Stimulated activated CD4-positive, alpha-beta T cell treated with anti-CD3 and anti-CD28 coated beads, Interleukin-15, amount 100 ng/mL, for 48 hours (primary cell): ENCODE results near the gene ZNF521.

Experiments used
- DNase-seq, 2 donors: peaks; one replicate each; pipeline ENCODE4 v3.0.0-alpha.2; 2020; ENCODE audit warnings: low read depth in 2 of 2

Gene ZNF521

DNA sequence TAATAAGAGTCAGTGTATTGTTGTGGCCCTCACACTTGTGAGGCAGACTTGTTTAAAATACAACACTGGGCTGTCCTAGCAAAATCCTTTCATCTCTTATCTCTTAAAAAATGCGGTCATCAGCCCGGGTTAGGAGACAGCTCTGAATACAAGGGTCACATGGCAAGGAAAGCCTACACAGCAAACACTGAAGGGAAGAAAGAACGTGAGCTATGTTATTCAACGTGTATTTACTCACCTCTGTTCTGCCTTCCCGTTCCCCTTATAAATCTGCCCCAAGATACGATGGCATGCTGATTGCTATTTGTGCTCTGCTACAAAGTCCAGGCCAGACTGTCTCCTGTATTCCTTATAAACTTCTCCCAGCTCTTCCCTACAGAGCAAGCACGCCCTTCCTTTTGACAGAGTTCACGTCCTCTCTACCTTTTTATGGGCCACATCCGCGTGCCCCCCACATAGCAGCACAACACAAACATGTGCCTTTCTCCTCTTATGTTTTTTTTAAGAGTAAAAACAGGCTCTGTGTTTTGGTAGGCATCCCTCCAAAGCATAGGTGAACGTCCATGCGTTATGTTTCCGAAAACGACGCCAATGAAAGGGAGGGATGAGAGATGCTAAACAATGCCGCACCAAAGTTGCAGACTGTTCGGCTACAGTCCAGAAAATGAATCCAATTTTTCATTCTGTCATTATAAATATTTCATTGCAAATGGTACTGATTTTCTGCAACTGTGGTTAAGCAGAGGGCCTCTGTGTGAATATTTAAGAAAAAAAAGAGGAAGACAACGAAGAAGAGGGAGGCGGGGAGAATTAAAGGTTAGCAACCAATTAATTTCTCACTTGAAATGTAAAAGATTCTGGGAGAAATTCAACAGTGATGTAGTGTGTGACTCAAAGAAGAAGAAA is 274.7 kb downstream of the ZNF521 start:
- no peak for DNase-seq

DNA sequence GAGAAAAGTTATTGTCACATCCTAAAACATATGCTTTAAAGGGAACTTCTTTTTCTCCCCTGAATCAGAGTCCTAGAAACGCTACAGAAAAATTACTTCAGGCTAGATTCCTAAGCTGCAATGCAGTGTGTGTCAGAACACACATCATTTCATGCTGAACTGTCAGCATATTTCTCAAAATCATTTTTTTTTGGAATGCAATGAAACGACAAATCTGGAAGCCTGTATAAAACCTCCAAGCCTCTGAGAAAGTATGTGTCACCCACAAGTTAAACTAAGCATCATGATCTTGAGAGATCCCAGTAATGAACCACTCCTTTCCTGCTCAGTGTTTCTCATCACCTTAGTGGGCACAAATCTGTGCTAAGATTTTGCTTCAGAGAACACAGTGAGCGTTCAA is 276.2 kb downstream of the ZNF521 start:
- DNase-seq = no peak

- no peak for DNase-seq
Observed at GRCh38 chr18:25075331-25075730, 276.6 kb downstream of the ZNF521 start.

- no peak for DNase-seq
Observed at GRCh38 chr18:25074925-25075324, 277.0 kb downstream of the ZNF521 start.

DNA sequence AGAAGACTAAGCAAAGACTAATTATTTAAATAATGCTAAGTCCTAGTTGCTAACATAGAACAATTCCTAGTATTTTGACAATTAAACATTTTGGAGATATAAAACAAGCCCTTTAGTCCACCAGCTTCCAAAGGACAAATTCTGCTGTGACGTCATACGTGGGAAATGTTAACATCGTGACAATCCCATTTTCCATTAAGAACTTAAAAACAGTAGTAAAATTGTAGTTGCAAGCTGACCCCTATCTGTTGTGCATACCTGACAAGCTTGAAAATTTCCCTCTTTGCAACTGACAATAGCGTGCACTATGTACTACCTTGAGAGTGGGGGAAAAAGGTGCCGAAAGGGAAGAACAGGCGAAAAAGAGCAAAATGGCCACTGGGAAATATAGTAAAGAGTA is 279.8 kb downstream of the ZNF521 start:
- no peak for DNase-seq

DNA sequence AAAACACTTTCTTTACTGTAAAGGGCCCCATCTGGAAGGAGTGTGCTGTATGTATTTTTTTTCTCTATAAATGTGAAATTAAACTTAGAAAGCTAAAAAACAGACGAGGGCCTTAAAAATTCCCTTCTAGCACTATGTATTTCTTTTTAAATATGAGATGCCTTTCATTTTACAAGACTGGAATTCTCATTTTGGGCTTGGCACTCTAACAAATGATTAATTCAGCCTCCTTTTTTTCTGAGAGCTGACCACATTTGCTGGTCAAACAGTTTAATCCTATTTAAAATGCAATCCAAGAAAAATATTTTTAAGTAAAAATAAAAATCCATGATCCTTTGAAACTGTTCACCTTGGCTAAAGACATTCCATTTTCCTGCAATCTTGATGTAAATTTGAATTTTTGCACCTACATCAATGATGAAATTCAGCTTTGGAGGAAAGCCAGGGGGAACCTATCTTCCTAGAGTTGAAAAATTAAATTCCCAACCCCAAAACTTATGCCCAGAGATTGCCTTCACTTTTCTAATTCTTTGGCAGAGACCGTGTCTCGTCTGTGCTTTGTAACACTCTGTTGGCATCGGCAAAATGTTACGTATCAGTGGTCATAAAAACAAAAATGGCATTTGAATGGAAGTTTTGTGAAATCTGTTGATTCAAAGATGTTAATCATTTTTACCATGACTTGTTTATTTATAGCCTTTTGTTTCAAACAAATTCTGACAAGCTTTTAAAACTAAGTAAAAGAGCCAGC is 284.5 kb downstream of the ZNF521 start:
- DNase-seq = no peak

DNA sequence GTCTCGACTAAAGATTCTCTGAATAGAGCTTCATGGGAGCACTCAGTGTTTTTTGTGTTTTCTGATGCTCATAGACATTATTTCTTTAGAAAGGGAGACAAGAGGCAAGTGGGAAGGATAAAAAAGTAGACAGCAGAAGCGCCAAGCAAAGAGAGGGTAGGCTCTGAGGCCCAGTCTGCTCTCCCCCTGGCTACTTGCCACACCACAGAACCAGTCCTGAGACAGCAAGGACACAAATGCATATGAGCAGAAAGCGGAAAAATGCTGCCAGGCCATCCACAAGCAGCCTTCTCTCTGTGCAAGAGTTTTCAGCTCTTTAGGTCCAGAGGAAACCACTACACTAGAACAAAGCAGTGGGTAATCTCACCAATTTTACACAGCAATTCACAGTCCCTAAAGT is 285.4 kb downstream of the ZNF521 start:
- no peak for DNase-seq

DNA sequence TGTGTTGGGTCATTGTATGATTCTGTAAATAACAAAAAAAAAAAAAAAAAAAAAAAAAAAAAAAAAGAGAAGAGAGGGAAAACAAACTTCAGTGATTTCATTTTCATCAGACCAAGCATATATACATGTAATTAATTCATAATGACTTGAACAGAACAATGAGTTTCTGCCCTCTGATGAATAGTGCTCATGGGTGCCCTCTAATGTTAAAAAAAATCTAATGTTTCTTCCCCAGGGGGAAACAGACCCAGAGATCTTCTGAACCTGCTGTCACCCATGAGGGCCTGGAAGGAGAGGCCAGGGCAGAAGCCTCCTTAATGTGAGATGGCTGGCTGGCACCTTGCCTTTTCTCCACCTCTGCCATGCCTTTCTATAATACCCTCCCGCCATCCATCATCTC is 289.2 kb downstream of the ZNF521 start:
- no peak for DNase-seq

GRCh38 chr18:25061395-25061794 is 290.6 kb downstream of the ZNF521 start:
- no peak for DNase-seq

DNA sequence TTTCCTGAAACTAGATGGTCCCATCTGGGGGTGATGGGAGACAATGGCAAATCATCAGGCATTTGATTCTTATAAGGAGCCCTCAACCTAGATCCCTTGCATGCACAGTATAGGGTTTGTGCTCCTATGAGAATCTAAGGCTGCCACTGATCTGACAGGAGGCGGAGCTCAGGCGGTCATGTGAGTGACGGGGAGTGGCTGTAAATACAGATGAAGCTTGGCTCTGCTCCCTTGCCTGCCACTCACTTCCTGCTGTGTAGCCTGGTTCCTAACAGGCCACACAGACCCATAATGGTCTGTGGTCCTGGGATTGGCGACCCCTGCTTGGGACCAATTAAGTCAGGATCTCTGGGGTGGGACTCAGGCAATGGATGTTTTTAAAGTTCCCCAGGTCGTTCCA is 293.4 kb downstream of the ZNF521 start:
- DNase-seq = no peak

GRCh38 chr18:25057491-25058050 is 294.4 kb downstream of the ZNF521 start:
- no peak for DNase-seq

- DNase-seq = no peak
Observed at GRCh38 chr18:25056429-25056828, 295.5 kb downstream of the ZNF521 start.

DNA sequence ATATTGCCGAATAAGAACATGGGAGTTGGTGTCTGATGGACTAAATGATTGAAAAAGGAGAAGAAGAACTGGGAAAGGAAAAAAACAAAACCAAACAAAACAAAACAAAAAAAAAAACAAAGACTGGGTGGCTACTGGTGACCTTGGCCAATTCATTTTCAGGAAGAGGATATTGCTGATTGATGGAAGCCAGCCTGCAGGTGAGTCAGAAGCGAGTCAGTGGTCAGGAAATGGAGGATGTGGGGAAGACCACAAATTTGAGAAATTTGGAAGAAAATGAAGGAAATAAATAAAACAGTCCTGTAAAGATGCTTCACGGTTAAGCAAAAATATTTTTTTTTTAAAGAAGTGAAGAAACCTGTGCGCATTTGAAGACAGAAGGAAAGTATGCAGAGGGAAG is 296.9 kb downstream of the ZNF521 start:
- no peak for DNase-seq

DNA sequence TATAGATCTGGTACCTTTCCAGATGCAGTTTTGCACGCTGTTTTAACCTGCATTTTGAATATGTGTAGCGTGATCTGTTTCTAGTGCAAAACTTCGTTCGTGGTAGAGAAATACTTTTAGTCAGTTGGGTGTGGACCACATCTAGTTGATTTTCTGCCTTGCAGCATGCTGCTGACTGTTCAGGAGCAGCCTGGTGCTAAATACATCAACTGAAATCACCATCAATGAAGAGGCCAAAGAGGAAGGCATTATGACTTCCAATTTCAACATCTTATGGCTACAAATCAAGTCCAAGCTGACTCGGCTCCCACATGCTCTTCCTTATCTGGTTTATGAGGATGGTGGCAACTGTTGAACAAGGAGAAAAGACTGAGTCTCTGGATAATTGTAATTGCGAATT is 298.5 kb downstream of the ZNF521 start:
- DNase-seq = no peak

DNA sequence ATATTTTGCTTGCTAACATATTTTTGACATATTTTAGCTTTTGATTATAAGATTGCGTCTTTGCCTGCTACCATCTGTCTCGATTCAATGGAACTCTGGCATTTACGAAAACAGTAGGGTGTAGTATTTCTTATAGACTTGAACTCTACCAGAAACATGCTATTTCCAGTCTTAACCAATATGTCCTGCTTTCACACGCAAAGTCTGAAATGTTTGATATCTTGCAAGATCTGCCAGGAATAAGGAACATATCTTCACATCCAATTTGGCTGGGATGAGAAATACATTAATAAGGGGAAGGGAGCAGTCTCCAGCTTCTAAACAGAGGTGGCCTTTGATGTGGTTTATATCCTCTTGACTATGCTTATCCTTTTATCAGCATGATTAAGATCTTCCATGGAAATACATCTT is 299.4 kb downstream of the ZNF521 start:
- no peak for DNase-seq

GRCh38 chr18:25050605-25051004 is 301.4 kb downstream of the ZNF521 start:
- DNase-seq = no peak

- no peak for DNase-seq
Observed at GRCh38 chr18:25047983-25048382, 304.0 kb downstream of the ZNF521 start.

DNA sequence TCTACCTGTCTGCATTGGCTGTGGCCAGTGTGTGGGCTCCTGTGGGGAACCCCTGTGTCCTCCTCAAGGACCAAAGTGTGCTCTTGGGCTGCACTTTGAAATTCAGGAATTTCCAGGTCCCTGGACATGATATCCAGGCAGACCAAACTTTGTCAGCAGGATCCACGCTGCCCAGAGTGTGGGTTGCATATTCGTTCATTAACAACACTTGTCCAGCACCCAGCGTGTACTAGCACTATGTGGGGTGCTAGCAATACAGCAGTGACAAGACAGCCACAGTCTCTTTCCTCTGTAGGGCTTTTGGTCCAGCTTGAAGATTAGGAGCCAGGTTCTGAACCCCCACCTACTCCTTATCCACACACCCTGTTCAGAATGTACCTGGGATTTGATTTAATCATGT is 304.5 kb downstream of the ZNF521 start:
- DNase-seq = no peak

DNA sequence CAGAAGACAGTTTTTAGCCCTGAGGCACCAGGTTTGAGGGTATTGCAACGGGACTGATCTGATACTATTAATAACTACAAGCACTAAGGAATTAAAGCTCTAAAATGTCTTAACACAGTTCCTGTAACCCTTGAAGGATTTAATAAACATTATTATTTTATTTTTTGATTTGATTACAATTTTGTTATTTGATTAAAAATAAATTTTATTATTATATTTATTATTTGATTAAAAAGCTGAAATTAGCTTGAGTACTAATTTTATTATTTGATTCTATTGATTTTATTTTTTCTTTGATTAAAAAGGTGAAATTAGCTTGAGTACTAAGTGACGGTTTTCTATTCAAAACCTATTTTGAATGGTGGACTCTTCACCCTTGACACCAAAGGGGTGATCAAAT is 307.3 kb downstream of the ZNF521 start:
- no peak for DNase-seq

DNA sequence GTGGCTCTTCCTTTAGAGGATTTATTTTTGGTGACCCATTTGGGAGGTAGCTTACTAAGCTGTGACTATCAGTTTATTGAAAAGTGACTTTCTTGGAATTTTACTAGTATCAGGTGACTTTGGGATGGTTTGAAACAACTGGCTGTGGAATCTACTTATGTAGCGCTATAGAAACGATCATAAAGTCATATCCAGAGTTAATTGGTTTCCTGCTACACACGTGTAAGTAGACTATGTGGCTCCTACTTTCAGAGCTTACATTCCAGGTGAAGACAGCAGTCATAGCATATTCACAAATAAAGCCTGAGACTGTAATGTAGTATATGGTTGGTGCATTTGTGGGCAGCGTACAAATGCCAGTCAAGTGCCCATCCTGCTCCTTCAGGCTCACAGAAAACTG is 308.9 kb downstream of the ZNF521 start:
- no peak for DNase-seq

DNA sequence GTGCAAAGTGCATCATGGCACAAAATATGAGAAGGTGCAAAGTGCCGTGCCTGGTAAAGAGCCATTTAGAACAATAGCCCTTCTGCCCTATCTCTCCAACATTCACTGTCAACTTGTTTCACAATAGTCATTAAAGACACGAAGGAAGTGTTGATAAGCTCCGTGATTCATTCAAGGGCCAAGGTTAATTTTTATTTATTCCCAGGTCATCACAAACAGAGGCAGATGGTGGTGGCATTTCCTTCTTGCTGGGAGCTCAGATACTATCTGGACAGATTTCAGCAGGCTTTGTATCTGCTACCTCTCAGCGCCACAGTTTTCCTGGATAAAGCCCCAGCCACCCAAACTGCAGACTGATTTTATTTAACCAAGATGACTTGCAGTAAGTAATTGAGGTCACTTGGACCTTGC is 309.3 kb downstream of the ZNF521 start:
- DNase-seq = no peak

- DNase-seq = no peak
Observed at GRCh38 chr18:25039781-25040180, 312.2 kb downstream of the ZNF521 start.

GRCh38 chr18:25038261-25038660 is 313.7 kb downstream of the ZNF521 start:
- no peak for DNase-seq
